Stimulated activated CD8-positive, alpha-beta memory T cell treated with anti-CD3 and anti-CD28 coated beads, Interleukin-15, amount 100 ng/mL, for 4 hours (primary cell): ENCODE measurements around the gene PRPF18.
A peak's percentile ranks its signal among the peaks of the same experiment; 100 is the strongest.
"Not testable (repeated sequence)": the region's sequence is repeated elsewhere in the genome, so short reads cannot be mapped to it uniquely, and the experiment has no call there.

Experiments
- DNase-seq, 2 donors: peaks; one replicate each; pipeline ENCODE4 v3.0.0-alpha.2; 2020; ENCODE audit warnings: low read depth in 2 of 2

Gene PRPF18, protein sequence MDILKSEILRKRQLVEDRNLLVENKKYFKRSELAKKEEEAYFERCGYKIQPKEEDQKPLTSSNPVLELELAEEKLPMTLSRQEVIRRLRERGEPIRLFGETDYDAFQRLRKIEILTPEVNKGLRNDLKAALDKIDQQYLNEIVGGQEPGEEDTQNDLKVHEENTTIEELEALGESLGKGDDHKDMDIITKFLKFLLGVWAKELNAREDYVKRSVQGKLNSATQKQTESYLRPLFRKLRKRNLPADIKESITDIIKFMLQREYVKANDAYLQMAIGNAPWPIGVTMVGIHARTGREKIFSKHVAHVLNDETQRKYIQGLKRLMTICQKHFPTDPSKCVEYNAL

DNA sequence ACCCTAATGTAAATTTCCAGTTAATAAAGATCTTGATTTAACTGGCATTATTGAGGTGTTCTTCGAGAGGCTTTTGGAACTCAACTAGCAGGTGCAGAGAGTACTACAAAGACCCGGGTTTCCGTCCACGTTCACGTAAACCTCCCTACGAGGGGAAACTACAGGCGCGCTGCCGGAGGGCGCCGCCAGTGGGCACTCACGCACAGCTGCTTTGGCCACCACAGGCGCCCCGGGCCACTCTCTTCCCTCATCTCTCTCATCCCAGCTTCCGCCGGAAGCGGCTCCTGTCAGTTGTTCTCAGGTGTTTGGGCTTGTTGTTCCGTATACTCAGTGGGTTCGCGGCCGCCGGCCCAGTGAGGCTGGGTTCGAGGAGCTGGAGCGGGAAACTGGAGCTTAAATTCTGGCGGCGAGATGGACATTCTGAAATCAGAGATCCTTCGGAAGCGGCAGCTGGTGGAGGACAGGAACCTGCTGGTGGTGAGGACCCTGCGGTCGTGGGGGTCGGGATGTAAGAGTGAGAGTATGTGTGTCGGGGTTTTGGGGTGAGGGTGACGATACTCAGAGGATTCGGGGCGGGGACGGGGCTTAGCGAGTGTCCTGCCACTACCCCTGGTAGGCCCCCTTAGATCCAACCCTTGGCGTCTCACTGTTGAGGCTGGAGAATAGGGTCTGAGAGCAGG lies at the start of gene PRPF18:
PRPF18 (plus strand) TSS at position 290 of the 680 bp plus-strand sequence; CDS start at position 412, 122 bp downstream.
- peak; percentile 80 to 84 for DNase-seq

DNA sequence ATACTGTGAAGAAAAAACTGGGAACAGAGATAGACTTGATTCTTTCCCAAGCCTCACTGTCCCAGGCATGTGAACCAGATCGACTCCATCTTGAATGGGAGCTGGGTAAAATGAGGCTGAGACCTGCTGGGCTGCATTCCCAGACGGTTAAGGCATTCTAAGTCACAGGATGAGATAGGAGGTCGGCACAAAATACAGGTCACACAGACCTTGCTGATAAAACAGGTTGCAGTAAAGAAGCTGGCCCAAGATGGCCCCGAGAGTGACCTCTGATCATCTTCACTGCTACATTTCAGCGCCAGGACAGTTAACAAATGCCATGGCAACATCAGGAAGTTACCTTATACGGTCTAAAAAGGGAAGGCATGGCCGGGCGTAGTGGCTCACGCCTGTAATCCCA lies 48.8 kb upstream of the PRPF18 start:
- DNase-seq = not testable (repeated sequence)

DNA sequence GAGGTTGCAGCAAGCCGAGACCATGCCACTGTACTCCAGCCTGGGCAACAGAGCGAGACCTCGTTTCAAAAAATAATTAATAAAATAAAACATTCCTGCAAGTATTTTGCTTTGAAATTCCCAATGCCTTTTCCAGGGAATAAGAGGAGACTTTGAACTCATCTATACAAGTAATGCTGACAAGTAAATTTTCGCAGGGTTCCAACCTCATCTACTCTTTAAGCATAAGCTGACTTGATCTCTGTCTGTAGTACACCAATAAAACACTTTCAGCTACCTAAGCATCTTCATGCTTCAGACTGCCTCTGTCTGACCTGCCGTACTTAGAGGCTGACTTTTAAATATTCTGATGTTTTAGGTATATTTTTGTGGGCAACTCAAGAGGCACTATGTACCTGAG lies 44.2 kb upstream of the PRPF18 start:
- DNase-seq = no peak

DNA sequence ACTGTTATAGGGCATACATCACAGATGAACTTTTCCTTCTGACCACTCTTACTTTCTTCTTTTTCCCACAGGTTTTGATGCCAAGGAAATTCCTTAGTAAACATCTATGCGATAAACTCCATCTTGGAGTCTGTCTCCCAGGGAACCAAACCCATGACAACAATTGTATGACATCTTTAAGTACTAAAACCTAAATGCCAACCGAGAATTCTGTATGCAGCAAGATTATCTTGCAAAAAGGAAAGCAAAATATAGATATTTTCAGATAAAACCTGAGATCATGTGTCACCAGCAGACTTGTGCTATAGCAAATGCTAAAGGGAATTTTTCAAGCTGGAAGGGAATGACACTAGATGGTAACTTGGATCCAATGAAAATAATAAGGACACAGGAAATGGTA lies 36.0 kb upstream of the PRPF18 start:
- no peak for DNase-seq

DNA sequence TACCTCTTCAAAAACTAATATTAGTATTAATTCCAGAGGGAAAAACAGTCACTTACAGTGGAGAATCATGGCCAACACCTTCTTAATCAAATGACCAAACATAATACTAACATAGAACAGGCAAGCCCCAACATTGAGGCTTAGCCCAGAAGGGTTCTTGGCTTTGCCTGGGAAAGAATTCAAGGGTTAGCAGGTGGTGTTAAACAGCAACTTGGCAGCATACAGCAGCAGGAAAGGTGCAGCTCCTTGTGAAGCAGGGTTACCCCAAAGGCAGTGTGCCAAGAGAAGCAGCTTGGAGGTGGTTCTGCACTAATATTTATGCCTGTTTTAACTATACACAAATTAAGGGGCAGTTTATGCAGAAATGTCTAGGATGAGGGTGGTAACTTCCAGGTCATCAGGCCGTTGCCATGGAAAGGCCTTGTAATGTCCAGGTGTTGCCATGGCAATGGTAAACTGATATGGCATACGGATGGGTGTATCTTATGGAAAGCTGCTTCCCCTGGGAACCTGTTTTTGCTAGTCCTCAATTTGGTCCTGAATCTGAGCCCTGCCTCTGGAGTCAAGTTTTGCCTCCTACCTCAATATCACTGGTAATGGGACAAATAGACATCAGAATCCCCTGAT lies 30.8 kb upstream of the PRPF18 start:
- DNase-seq = no peak

DNA sequence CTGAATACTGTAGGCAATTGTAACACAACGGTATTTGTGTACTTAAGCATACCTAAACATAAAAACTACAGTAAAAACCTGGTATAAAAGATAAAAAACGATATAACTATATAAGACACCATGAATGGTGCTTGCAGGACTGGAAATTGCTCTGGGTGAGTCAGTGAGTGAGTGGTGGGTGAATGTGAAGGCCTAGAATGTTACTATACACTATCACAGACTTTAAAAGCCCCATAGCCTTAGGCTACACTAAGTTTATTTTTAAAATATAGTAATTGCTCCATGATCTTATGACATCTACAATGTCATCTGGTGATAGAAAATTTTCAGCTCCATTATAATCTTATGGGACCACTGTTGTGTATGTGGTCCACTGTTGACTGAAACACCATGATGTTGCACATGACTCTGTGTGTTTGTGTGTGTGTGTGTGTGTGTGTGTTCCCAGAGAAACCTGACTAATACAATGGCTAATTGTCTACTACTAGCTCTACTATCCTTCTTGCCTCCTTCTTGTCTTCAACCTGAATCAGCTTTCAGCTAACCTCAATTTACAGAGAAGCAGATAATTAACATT lies 27.6 kb upstream of the PRPF18 start:
- DNase-seq = no peak

DNA sequence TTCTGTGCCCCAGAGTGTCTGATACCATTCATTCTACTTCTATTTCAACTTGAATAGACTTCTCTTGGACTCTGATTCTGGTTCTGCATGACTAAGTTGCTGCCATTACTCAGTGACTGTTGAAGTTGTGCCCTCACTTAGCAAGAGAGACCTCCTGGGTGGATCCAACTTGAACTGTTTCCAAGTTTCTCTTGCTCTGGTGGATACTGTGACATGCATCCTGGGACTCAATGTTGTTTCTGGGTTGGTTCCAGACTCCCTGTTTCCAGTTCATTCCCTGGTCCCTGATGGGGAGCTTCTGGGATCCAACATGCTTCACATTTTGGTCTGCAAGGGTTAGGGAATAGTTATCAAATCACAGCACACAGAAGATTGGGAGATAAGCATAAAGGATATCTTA lies 26.2 kb upstream of the PRPF18 start:
- no peak for DNase-seq

DNA sequence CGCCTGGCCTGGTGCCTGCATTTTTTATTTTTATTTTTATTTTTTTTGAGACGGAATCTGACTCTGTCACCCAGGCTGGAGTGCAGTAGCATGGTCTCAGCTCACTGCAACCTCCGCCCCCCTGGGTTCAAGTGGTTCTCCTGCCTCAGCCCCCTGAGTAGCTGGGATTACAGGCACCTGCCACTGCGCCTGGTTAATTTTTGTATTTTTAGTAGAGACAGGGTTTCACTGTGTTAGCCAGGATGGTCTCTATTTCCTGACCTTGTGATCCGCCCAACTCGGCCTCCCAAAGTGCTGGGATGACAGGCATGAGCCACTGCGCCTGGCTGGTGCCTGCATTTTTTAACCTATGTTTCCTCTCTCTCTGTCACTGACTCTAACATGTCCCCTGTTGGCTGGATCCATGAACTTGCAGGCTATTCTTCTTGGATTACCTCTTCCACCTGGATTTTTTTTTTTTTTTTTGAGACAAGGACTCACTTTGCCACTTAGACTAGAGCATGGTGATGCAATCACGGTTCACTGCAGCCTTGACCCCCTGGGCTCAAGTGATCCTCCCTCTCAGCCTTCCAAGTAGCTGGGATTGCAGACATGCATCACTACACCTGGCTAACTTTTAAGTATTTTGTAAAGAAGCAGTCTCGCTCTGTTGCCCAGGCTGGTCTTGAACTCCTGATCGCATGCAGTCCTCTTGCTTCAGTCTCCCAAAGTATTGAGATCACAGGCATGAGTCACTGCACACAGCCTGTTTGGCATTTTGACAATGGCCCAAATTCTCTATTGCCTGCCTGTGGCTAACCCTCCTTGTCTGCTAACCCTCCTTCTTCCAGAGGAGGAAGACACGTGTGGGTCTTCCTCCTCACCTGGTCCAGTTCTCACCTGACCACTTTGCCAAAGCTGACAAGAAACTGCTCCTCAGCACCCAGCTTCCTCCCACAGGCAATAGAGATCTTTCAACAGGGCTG lies 23.0 kb upstream of the PRPF18 start:
- no peak for DNase-seq

DNA sequence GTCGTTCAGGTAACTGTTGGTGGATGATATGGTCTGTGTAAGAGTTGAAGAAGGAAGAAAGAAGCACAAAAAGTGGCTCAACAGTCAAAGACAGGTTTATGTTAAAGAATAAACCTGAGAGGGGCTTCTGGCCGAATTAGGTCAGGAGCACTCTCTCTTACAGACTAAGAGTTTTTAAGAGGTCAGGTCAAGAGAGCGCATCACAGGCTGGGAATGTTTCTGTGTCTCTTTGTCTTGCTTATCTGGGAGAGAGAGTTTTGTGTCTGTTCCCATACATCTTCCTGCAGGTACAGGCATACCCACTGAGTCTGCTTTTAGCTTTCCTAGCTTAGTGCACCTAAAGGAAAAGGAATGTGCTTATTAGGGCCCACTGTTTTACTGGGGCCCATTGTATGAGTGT lies 22.2 kb upstream of the PRPF18 start:
- DNase-seq = no peak

DNA sequence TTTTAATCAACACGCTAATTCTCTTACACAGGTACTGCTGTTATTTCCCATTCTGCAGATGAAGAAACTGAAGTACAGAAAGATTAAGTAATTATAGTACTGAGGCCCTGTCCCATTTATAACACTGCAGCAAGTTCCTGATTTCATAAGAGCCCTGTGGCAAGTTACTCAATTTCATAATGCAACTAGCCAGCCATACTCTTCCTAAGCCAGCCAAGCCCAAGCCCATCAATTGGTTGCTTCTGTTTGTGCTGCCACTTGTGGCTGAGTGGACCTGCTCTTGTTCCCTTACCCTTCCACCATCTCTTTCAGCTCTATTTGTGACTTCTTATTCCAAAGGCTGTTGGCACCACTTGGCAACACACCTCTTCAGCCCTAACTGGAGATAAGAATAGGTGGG lies 19.7 kb upstream of the PRPF18 start:
- DNase-seq = no peak

DNA sequence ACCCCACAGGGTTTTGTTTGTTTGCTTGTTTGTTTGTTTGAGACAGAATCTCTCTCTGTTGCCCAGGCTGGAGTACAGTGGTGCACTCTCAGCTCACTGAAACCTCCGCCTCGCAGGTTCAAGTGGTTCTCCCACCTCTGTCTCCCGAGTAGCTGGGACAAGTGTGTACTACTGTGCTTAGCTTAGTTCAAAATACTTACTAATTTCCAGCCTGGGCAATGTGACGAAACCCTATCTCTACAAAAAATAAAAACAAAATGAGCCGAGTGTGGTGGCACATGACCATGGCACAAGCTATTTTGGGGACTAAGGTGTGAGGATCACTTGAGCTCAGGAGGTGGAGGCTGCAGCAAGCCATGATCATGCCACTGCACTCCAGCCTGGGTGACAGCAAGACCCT lies 15.2 kb upstream of the PRPF18 start:
- no peak for DNase-seq

DNA sequence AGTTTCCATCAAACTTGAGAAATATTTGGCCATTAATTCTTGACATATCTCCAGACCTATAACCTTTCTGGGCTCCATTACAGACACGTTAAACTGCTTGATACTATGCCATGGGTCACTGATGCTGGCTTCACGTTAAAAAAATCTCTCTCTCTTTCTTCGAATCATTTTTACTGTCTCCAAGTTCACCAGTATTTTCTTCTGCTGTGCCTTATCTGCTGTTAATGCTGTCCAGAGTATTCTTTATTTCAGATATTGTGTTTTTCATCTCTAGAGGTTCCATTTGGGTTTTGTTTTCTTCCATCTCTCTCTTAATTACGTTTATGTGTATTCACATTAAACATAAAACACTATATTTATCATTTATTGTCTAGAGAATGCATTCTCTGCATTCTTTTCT lies 12.8 kb upstream of the PRPF18 start:
- no peak for DNase-seq

DNA sequence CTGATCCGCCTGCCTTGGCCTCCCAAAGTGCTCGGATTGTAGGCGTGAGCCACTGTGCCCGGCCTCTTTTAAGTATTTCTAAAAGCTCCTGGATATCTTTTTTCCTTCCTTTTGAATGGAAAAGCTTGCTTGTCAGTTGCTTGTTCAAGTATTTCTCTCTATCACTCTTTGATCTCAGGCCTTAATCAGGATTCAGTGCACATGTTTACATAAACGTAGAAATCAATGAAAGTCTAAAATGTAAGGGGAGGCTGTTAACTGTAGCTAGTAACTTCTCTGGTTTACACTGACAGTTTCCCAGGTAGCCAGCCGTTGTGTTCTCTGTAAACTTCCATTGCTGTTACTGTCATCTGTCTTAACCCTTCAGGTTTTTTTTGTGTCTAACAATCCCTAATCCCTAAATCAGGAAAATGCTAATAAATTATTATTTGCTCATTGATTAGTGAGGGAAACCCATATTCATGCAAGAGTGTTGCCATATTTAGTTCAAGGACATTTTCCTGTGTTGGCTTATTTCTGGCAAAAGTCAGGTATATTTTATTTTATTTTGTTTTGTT lies 1.5 kb upstream of the PRPF18 start:
- no peak for DNase-seq

DNA sequence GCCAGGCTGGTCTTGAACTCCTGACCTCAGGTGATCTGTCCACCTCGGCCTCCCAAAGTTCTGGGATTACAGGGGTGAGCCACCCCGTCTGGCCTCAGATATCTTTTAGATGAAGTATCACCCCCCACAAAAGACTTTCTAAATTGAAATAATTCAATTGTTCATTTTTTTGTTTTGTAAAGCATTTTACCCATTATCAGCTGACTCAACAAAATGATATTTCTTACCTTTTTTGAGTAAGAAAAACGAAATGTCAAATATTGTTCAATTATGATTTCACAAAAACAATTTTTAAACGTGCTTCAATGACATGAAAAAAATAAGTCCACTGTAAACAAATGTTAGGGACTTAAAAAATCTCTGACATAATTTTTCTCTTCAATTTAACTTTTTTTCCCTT lies 822 bp upstream of the PRPF18 start:
- no peak for DNase-seq

DNA sequence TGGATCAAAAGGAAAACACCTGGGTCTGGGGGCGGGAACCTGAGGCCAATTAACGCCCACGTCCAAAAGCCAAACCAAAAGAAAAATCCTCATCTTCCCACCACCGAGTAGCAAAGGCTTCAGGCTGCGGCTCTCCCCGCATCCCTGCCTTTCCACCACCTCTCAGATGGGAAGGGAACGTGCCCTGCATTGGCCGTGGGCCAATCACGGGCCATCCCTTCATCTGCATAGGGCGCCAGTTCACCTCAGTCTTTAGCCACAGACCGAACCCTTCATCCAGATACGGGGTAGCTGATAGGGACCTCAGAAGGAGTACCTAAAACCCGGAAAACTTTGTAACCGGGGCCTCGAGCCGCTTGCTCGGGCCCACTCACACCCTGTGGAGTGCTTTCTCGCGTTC lies 626 bp downstream of the PRPF18 start:
- DNase-seq = no peak

DNA sequence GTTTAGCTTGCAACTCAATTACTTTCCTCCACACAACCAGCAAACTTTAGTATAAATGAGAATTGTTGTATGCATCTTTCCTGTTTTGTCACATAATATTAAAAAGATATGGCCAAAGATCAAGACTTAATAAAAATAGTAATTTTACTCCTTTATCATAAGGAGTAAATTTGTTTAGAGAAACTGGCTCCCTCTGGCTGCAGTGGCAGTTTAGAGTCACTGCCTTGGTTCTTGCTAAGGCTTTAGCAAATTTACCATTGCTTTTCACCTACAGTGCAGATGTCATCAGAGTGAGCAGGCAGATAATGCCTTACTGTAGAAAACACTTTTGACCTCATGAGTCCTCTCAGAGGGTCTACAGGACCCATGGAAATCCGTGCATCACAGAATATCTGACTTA lies 2.6 kb downstream of the PRPF18 start:
- DNase-seq = no peak

DNA sequence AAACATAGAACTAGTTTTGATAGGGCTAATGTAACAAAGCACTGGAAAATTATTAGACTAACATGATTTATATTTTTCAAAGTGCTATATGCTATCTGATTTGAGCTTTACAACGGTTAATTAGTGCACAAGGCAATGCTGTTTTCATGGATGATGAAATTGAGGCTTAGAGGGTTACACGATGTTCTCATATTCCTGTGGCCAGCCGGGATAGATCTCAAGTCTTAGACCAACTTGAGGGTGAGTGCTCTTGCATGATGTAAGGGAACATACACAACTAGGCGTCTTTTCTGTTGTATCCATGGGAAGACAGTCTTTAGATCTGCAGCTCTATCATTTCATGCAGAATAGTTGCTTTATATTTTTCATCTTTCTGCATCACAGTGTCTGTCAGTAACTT lies 4.1 kb downstream of the PRPF18 start:
- DNase-seq = no peak

DNA sequence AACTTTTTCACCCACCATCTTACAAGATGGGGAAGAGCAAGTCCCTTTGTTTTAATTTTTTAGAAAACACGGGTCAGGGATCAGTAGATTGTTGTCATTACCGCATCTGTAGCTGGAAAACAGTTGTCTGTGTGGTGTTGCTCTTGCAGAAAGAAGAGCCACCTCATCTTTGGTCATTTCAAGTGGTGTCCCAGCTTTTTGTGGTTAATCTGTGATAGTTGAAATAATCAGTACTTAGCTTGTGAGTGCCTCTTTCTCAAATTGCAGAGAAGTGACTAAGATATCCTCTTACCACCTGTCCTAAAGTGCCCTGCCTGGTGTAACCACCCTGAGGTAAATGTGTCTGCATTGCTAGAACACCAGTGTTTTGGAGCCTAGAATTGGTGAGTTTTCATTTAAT lies 5.5 kb downstream of the PRPF18 start:
- DNase-seq = no peak

DNA sequence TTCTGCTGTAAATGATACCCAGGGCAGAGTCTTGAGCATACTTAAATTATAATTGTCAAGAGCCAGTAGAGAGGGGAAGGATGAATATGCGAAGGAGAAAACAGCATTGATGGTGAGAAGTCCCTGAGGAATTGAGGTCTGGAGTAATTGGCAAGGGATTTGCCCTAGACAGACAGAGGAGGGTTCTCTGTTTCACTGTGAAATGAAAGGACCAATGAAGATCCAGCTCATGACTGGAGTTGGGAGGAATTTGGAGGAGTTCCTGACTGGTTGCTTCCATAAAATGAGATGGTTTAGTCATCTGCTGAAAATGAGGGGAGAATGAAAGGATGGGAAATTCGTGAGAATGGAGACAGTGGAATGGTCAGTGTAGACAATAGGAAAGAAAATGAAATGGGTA lies 6.8 kb downstream of the PRPF18 start:
- DNase-seq = no peak

DNA sequence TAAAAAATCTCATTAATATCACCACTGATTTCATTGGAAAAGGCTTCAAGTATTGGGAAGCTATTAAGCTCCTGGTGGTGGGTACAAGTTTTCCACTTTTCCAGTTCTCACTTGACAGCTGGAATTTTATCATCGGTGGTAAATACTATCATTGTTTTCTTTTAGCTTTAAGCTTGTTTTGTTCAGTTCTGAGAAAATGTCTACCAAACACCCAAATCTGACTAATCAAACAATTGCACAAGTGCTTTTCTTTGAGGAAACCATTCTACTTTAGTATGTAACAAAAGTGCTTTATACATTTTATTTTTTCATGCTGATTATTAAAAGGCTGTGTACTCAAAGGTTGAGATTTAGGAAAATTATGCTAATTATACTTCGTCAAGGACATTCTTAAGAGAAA lies 7.9 kb downstream of the PRPF18 start:
- DNase-seq = no peak

DNA sequence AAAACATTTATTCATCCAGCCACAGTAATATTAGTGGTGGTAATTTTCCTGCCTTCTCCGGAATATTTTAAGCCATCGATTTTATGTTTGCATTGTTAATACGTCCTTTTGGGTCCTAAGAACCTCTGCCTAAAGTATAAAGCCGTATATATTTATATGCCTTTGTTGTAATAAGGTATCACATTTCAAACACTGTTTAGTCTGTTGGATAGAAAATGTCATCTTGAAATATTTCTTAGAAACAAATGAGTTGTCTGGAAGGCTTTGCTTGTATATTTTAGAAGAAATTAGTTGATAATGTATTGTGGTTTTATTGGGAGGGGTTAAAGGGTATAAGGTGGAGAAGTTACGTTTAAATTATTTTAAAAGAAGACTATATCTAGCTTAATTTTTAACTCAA lies 11.1 kb downstream of the PRPF18 start:
- no peak for DNase-seq
